GM12874 (cell line): ENCODE results near the gene SCUBE1.

ENCODE experiments used
- CTCF ChIP-seq: IDR thresholded peaks from 2 replicates; pipeline ENCODE4 v1.5.1; 2011; ENCODE audit warnings: low read depth, mild to moderate bottlenecking, control low read depth, low read length, moderate library complexity; ENCODE audit not compliant: insufficient read depth

Gene SCUBE1

GRCh38 chr22:43267981-43268660 is 75.1 kb downstream of the SCUBE1 start:
- no peak for TF ChIP-seq CTCF

GRCh38 chr22:43267332-43267980 is 75.7 kb downstream of the SCUBE1 start:
- no peak for TF ChIP-seq CTCF

GRCh38 chr22:43266076-43266475 is 77.1 kb downstream of the SCUBE1 start:
- TF ChIP-seq CTCF = no peak

- TF ChIP-seq CTCF = no peak
These were observed 79.3 kb downstream of the SCUBE1 start for GRCh38 chr22:43263645-43264514.

- TF ChIP-seq CTCF = no peak
These were observed 80.1 kb downstream of the SCUBE1 start for GRCh38 chr22:43262990-43263644.

- no peak for TF ChIP-seq CTCF
These were observed 82.6 kb downstream of the SCUBE1 start for GRCh38 chr22:43260331-43261231.
